Measurements from ENCODE around the gene SLC1A5. TPM values are rescaled to one million over a fixed set of nuclear protein-coding genes. Genes with fewer than 3 reads are reported as not detected.

SLC1A5 gene
- total RNA-seq, 1 experiment from 2014 or later = 284 TPM

DNA sequence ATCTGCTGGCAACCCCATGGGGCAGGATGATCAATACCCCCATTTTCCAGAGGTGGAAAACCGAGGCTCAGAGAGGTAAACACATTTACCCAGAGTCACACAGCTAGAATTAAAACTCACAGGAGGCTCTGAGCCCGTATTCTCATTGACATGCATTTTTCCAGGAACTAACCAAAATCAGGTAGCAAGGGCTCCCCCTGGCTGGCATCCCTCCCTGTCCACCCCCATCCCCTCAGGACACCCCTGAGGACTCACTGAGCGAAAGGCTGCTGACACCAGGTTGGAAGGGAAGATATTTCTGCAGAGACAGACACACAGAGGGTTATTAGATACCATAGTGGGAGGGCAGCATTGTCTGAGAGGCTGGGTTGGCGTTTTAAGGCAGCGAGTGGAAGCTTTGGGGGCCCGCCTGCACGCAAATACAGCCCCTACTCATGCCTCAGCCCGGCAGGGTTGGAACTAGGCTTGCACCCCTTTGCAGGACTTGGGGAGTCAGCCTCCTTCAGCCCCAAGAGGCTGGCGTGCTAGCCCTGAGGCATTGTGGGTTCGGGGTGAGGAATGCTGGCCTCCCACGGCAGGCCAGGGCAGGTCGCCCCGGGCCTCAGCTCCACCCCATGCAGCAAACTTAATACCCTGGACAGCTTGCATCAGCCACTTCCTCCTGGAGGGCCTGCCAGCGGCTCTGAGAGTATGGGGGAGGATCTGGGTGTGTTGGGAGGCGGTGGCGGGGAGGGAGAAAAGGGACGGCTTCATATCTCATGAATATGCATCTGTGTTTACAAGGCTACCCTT, 3.9 kb downstream of the SLC1A5 start:
- ChIA-PET CTCF (interaction anchor here (1.2 to 2.3 kb wide), 3 partner anchors 18 to 56 kb away, joined by 3 to 5 read pairs (median 4); no protein-coding TSS in a partner anchor), POLR2A (interaction anchor here (0.7 to 1.6 kb wide), 6 partner anchors 8 to 56 kb away, joined by 3 to 5 read pairs (median 4); no protein-coding TSS in a partner anchor), RAD21 (ENCODE audit: low non-redundant PET in 1 of 2, low total read pairs in 2 of 2, uncharacterized antibody in 2 of 2, unreplicated experiment in 2 of 2) (interaction anchor here in 1 of 2 experiments (0.5 to 0.8 kb wide), 2 partner anchors 45 to 51 kb away, joined by 3 read pairs; no protein-coding TSS in a partner anchor)
- peaks cover 30 to 57% of the 10 kb centered on the region in 2 experiments for H3K4me1 ChIP-seq (ENCODE audit: control insufficient read depth in 1 of 2, insufficient read depth in 2 of 2, low read length in 2 of 2)
- TF ChIP-seq SIN3A (IDR thresholded peaks at IDR 0.05; ENCODE audit: low read depth) = no peak
- peak; percentile 59; the same call in 1 of the 2 replicates for TF ChIP-seq EGR1 (IDR thresholded peaks at IDR 0.05; ENCODE audit: low read depth)
- TF ChIP-seq, protein P1, sequence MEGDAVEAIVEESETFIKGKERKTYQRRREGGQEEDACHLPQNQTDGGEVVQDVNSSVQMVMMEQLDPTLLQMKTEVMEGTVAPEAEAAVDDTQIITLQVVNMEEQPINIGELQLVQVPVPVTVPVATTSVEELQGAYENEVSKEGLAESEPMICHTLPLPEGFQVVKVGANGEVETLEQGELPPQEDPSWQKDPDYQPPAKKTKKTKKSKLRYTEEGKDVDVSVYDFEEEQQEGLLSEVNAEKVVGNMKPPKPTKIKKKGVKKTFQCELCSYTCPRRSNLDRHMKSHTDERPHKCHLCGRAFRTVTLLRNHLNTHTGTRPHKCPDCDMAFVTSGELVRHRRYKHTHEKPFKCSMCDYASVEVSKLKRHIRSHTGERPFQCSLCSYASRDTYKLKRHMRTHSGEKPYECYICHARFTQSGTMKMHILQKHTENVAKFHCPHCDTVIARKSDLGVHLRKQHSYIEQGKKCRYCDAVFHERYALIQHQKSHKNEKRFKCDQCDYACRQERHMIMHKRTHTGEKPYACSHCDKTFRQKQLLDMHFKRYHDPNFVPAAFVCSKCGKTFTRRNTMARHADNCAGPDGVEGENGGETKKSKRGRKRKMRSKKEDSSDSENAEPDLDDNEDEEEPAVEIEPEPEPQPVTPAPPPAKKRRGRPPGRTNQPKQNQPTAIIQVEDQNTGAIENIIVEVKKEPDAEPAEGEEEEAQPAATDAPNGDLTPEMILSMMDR (IDR thresholded peaks at IDR 0.05 in 2 of 3, conservative IDR thresholded peaks at IDR 0.05 in 1 of 3; ENCODE audit: borderline replicate concordance in 1 of 3, insufficient read depth in 1 of 3, low read depth in 2 of 3, low read length in 2 of 3) = peak in 2 of 3 experiments; percentile 36 to 43; a peak in 3 of 6 replicates
- TF ChIP-seq, protein P2, sequence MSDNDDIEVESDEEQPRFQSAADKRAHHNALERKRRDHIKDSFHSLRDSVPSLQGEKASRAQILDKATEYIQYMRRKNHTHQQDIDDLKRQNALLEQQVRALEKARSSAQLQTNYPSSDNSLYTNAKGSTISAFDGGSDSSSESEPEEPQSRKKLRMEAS (IDR thresholded peaks at IDR 0.05) = peak; percentile 45
- TF ChIP-seq POLR2AphosphoS5 (IDR thresholded peaks at IDR 0.05; ENCODE audit: low read depth, low read length) = peak; percentile 54; the same call in 1 of the 2 replicates
- TF ChIP-seq CEBPB (IDR thresholded peaks at IDR 0.05; ENCODE audit: low read depth) = no peak; the same call in 1 of the 2 replicates
- no peak for TF ChIP-seq CBX3 (IDR thresholded peaks at IDR 0.05; ENCODE audit: low read depth)
- TF ChIP-seq YY1 (IDR thresholded peaks at IDR 0.05; ENCODE audit: extremely low read depth, insufficient replicate concordance, low read depth, low read length) = no peak
- no peak for TF ChIP-seq SRF (IDR thresholded peaks at IDR 0.05; ENCODE audit: low read depth)
- intact Hi-C loops (cut with micrococcal nuclease) = loop anchor here (5.0 kb wide), 1 partner anchor 48 kb away; no protein-coding TSS in a partner anchor
- peak; percentile 71 for DNase-seq (ENCODE audit: low read depth, low spot score)
- H3K9me3 ChIP-seq (ENCODE audit: control insufficient read depth in 1 of 2, insufficient read depth in 1 of 2, low read depth in 1 of 2, low read length in 2 of 2) = no peaks in the 10 kb centered on the region
- peak overlapping the region; percentile 92 for H3K9ac ChIP-seq (ENCODE audit: low read length)
- H3K36me3 ChIP-seq (ENCODE audit: control insufficient read depth in 1 of 2, insufficient read depth in 2 of 2, low read length in 2 of 2) = peaks cover 31 to 41% of the 10 kb centered on the region in 2 experiments; a peak in 3 of 4 replicates
- H3K27me3 ChIP-seq (ENCODE audit: insufficient read depth, low read length) = no peaks in the 10 kb centered on the region
- peak overlapping the region; percentile 93 to 96; a peak in 3 of 4 replicates for H3K4me3 ChIP-seq (replicated peaks in 1 of 2; ENCODE audit: low read depth in 1 of 2, low read length in 2 of 2)
- BruUV-seq (replicated peaks) = no TSS peak
- peaks cover 87% of the 10 kb centered on the region for H3K79me2 ChIP-seq (ENCODE audit: insufficient read depth, low read length)
- no peaks in the 10 kb centered on the region for H3K9me2 ChIP-seq (ENCODE audit: insufficient read depth)
- peaks cover 8% of the 10 kb centered on the region; the same call in 1 of the 2 replicates for H4K20me1 ChIP-seq (ENCODE audit: insufficient read depth)
- peak; percentile 34 for ATAC-seq
- H3K4me2 ChIP-seq (ENCODE audit: low read length) = peak overlapping the region; percentile 77
- H3K27ac ChIP-seq (ENCODE audit: low read depth, low read length) = peak overlapping the region; percentile 91
- H2AFZ ChIP-seq (ENCODE audit: low read depth, low read length, poor library complexity, severe bottlenecking) = no peak overlapping the region

Measured in HCT116 (cell line).